GM23248 (cell line): ENCODE results near the gene HLA-DRA. TPM values are rescaled to one million over a fixed set of nuclear protein-coding genes. Genes with fewer than 3 reads are reported as not detected.
A peak's percentile ranks its signal among the peaks of the same experiment; 100 is the strongest.

Experiments
- DNase-seq: peaks from one replicate; pipeline ENCODE4 v3.0.0-alpha.2; 2015
- H2AFZ ChIP-seq: fragments of 200-600 bp; sonication (generic); 2 replicates; pipeline ENCODE4 v1.6.1; 2016; ENCODE audit warnings: antibody characterized with exemption
- H3F3A ChIP-seq: fragments of 200-600 bp; sonication (generic); 2 replicates; pipeline ENCODE4 v1.6.1; 2016; ENCODE audit warnings: mild to moderate bottlenecking, antibody characterized with exemption, mixed run types; ENCODE audit not compliant: insufficient read depth
- H3K27ac ChIP-seq: fragments of 200-600 bp; sonication (generic); 2 replicates; pipeline ENCODE4 v1.5.1; 2016; ENCODE audit warnings: mild to moderate bottlenecking
- H3K27me3 ChIP-seq: fragments of 200-600 bp; sonication (generic); replicated peaks from 2 replicates; pipeline ENCODE4 v1.6.1; 2016; ENCODE audit warnings: mild to moderate bottlenecking; ENCODE audit not compliant: insufficient read depth
- H3K36me3 ChIP-seq: fragments of 200-600 bp; sonication (generic); 2 replicates; pipeline ENCODE4 v1.6.1; 2016; ENCODE audit warnings: low read depth, mild to moderate bottlenecking
- H3K4me1 ChIP-seq: fragments of 200-600 bp; sonication (generic); 2 replicates; pipeline ENCODE4 v1.6.1; 2016; ENCODE audit warnings: mild to moderate bottlenecking; ENCODE audit not compliant: insufficient read depth
- H3K4me2 ChIP-seq: fragments of 200-600 bp; sonication (generic); one replicate; pipeline ENCODE4 v1.6.1; 2016; ENCODE audit warnings: mild to moderate bottlenecking; ENCODE audit not compliant: unreplicated experiment
- H3K4me3 ChIP-seq: fragments of 200-600 bp; sonication (generic); 2 replicates; pipeline ENCODE4 v1.5.1; 2016; ENCODE audit warnings: mild to moderate bottlenecking
- H3K79me2 ChIP-seq: fragments of 200-600 bp; sonication (generic); 2 replicates; pipeline ENCODE4 v1.6.1; 2016; ENCODE audit warnings: mild to moderate bottlenecking; ENCODE audit not compliant: insufficient read depth
- H3K9ac ChIP-seq: fragments of 200-600 bp; sonication (generic); 2 replicates; pipeline ENCODE4 v1.6.1; 2016; ENCODE audit warnings: mild to moderate bottlenecking
- H3K9me2 ChIP-seq: fragments of 200-600 bp; sonication (generic); 2 replicates; pipeline ENCODE4 v1.6.1; 2016; ENCODE audit warnings: mixed run types, mild to moderate bottlenecking, moderate library complexity; ENCODE audit not compliant: insufficient read depth
- H3K9me3 ChIP-seq: fragments of 200-600 bp; sonication (generic); one replicate; pipeline ENCODE4 v1.6.1; 2017; ENCODE audit warnings: low read depth
- H4K20me1 ChIP-seq: fragments of 200-600 bp; sonication (generic); 2 replicates; pipeline ENCODE4 v1.6.0; 2016; ENCODE audit not compliant: insufficient read depth
- EZH2 ChIP-seq: fragments of 200-600 bp; sonication (generic); IDR thresholded peaks from 2 replicates; pipeline ENCODE4 v1.6.1; 2018; ENCODE audit warnings: antibody characterized with exemption, mild to moderate bottlenecking; ENCODE audit not compliant: insufficient read depth, poor library complexity, severe bottlenecking
- EZH2phosphoT487 ChIP-seq: fragments of 200-600 bp; sonication (generic); IDR thresholded peaks from 2 replicates; pipeline ENCODE4 v1.6.1; 2018; ENCODE audit warnings: antibody characterized with exemption, moderate library complexity, mild to moderate bottlenecking, low read depth; ENCODE audit not compliant: insufficient read depth
- WGBS, 2 experiments: methylation state at CpG; one replicate each; pipeline ENCODE4 v1.1.6; 2015 to 2017; ENCODE audit warnings: low lambda C conversion rate in 2 of 2, low coverage in 1 of 2; ENCODE audit errors: missing lambda C conversion rate in 2 of 2; 5-methylcytosine and 5-hydroxymethylcytosine counted together
- in situ Hi-C: fragments of 300-500 bp; cut with MboI; formaldehyde crosslinking; loops from 2 replicates; pipeline ENCODE4 v1.15.0; 2020
- polyA plus RNA-seq: library from polyadenylated mRNA; unstranded; fragments of >200 nt; fragmentation: Nextera tagmentation; extraction: Ambion mirVana; gene quantifications from 2 replicates; pipeline ENCODE4 v1.2.1, GENCODE V29; 2016
- total RNA-seq: library from RNA; depleted of rRNA; stranded (reverse); fragments of >200 nt; shearing (Covaris generic); gene quantifications from 2 replicates; pipeline ENCODE4 v1.2.3, GENCODE V29; 2014

Gene HLA-DRA
- total and polyA plus RNA-seq, 2 experiments from 2014 or later, result 0.80 TPM; not detected in 1

GRCh38 chr6:32397252-32397920, 42.3 kb upstream of the HLA-DRA start:
- H3K79me2 ChIP-seq, result no peaks in the 10 kb centered on the region
- no peak overlapping the region for H3K4me2 ChIP-seq
- H3K4me1 ChIP-seq, result no peaks in the 10 kb centered on the region
- no peak overlapping the region for H2AFZ ChIP-seq
- no peak overlapping the region for H3K9ac ChIP-seq
- H3K27me3 ChIP-seq, result 0 out of 2 replicates have a peak, but pooled peaks cover 8% of the 10 kb centered on the region
- H3K36me3 ChIP-seq, result no peaks in the 10 kb centered on the region
- H3F3A ChIP-seq, result no peaks in the 10 kb centered on the region
- peak; percentile 26 for DNase-seq
- no peaks in the 10 kb centered on the region for H3K9me3 ChIP-seq
- no peaks in the 10 kb centered on the region for H4K20me1 ChIP-seq
- no peaks in the 10 kb centered on the region for H3K9me2 ChIP-seq
- 37 to 38% methylated on average over 7 of the region's 7 CpGs for WGBS, 2 experiments
- no peak overlapping the region for H3K27ac ChIP-seq
- no peak overlapping the region for H3K4me3 ChIP-seq
- in situ Hi-C loops, result no loop called here
- TF ChIP-seq EZH2 (no peak), EZH2phosphoT487 (no peak)

GRCh38 chr6:32401284-32401963, 38.3 kb upstream of the HLA-DRA start:
- Histone ChIP-seq H4K20me1 (no peaks in the 10 kb centered on the region), H3K9me3 (no peaks in the 10 kb centered on the region), H3K4me2 (no peak overlapping the region), H3K9me2 (no peaks in the 10 kb centered on the region), H3K4me3 (no peak overlapping the region), H3K9ac (no peak overlapping the region), H3K27me3 (peaks cover 36% of the 10 kb centered on the region), H3K79me2 (no peaks in the 10 kb centered on the region), H2AFZ (no peak overlapping the region), H3F3A (no peaks in the 10 kb centered on the region), H3K36me3 (no peaks in the 10 kb centered on the region), H3K27ac (no peak overlapping the region), H3K4me1 (no peaks in the 10 kb centered on the region)
- in situ Hi-C loops, result loop anchor here (25.0 kb wide), 1 partner anchor 164 kb away; no protein-coding TSS in a partner anchor
- no peak for TF ChIP-seq EZH2
- no peak for TF ChIP-seq EZH2phosphoT487
- WGBS, 2 experiments, result 13 to 21% methylated on average over 4 of the region's 4 CpGs
- DNase-seq, result no peak

- H3K79me2 ChIP-seq, result no peaks in the 10 kb centered on the region
- no peaks in the 10 kb centered on the region for H3K9me2 ChIP-seq
- TF ChIP-seq EZH2 (no peak), EZH2phosphoT487 (no peak)
- no peak overlapping the region for H3K9ac ChIP-seq
- DNase-seq, result no peak
- H3K4me3 ChIP-seq, result no peak overlapping the region
- no peak overlapping the region for H2AFZ ChIP-seq
- WGBS, 2 experiments, result 23 to 30% methylated on average over 8 of the region's 8 CpGs
- H3K27ac ChIP-seq, result no peak overlapping the region
- H3K9me3 ChIP-seq, result no peaks in the 10 kb centered on the region
- H3F3A ChIP-seq, result no peaks in the 10 kb centered on the region
- peaks cover 46% of the 10 kb centered on the region for H3K27me3 ChIP-seq
- no peaks in the 10 kb centered on the region for H3K4me1 ChIP-seq
- H4K20me1 ChIP-seq, result no peaks in the 10 kb centered on the region
- H3K36me3 ChIP-seq, result no peaks in the 10 kb centered on the region
- in situ Hi-C loops, result loop anchor here (25.0 kb wide), 1 partner anchor 166 kb away; no protein-coding TSS in a partner anchor
- no peak overlapping the region for H3K4me2 ChIP-seq
These were observed 36.9 kb upstream of the HLA-DRA start for GRCh38 chr6:32402812-32403211.

- TF ChIP-seq EZH2, result no peak
- no peak for TF ChIP-seq EZH2phosphoT487
- no peak overlapping the region for H3K9ac ChIP-seq
- H3K36me3 ChIP-seq, result no peaks in the 10 kb centered on the region
- H2AFZ ChIP-seq, result no peak overlapping the region
- H3F3A ChIP-seq, result no peaks in the 10 kb centered on the region
- no peaks in the 10 kb centered on the region for H3K79me2 ChIP-seq
- H3K4me2 ChIP-seq, result no peak overlapping the region
- no peaks in the 10 kb centered on the region for H3K4me1 ChIP-seq
- DNase-seq, result no peak
- in situ Hi-C loops, result loop anchor here (25.0 kb wide), 1 partner anchor 168 kb away; no protein-coding TSS in a partner anchor
- H3K27ac ChIP-seq, result no peak overlapping the region
- no peak overlapping the region for H3K4me3 ChIP-seq
- peaks cover 46% of the 10 kb centered on the region for H3K27me3 ChIP-seq
- no peaks in the 10 kb centered on the region for H4K20me1 ChIP-seq
- H3K9me2 ChIP-seq, result no peaks in the 10 kb centered on the region
- 9 to 11% methylated on average over 1 of the region's 1 CpG for WGBS, 2 experiments
- H3K9me3 ChIP-seq, result no peaks in the 10 kb centered on the region
These were observed 34.0 kb upstream of the HLA-DRA start for GRCh38 chr6:32405656-32406055.
